Stimulated activated naive CD8-positive, alpha-beta T cell treated with anti-CD3 and anti-CD28 coated beads, Interleukin-15, amount 100 ng/mL, for 72 hours (primary cell): ENCODE measurements around the gene SEC16A.
A peak's percentile ranks its signal among the peaks of the same experiment; 100 is the strongest.

Source experiments
- ATAC-seq: fragments of 150-1000 bp; cut with Tn5 transposase; 2 replicates; pipeline ENCODE4 v1.10.0; 2021; ENCODE audit warnings: mild to moderate bottlenecking, moderate library complexity
- DNase-seq, 2 donors: peaks; one replicate each; pipeline ENCODE4 v3.0.0; 2021 to 2022
- H3K27ac Mint-ChIP-seq, 2 donors: one replicate each; pipeline ENCODE4 v1.8.0; 2022; ENCODE audit warnings: mild to moderate bottlenecking in 2 of 2, mixed read lengths in 2 of 2, moderate library complexity in 2 of 2
- H3K27me3 Mint-ChIP-seq: one replicate; pipeline ENCODE4 v1.8.0; 2022; ENCODE audit warnings: mixed read lengths
- H3K4me1 Mint-ChIP-seq: one replicate; pipeline ENCODE4 v1.8.0; 2022; ENCODE audit warnings: mild to moderate bottlenecking, mixed read lengths
- H3K4me3 Mint-ChIP-seq, 2 donors: one replicate each; pipeline ENCODE4 v1.8.0; 2022; ENCODE audit warnings: mild to moderate bottlenecking in 2 of 2, mixed read lengths in 2 of 2, moderate library complexity in 1 of 2
- H3K9me3 Mint-ChIP-seq, 2 donors: one replicate each; pipeline ENCODE4 v1.8.0; 2022; ENCODE audit warnings: mixed read lengths in 2 of 2

SEC16A gene

DNA sequence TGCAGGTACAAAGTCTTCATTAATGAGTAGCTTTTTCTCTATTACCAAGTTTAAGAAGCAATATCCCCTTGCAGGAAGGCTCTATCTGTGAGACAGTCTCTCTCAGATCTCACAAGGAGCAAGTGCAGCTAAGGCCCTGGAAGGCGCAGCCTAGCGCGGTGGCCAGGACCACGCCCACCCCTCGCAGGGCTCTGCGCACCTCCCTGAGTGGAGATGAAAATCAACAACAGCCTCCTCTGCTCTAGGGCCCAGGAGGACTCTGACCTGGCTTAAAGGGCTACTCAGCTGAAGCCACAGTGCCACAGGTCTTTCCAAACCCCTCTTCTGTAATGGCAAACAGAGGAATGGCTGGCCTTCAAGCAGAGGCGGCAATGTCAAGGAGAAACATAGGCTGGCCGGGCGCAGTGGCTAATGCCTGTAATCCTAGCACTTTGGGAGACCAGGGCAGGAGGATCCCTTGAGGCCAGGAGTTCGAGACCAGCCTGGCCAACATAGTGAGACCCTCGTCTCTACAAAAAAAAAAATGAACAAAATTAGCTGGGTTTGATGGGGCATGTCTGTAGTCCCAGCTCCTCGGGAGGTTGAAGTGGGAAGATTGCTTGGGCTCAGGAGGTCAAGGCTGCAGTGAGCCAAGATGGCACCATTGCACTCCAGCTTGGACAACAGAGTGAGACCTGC lies 11.9 kb downstream of the SEC16A start:
- Mint-ChIP-seq H3K9me3 (no peaks in the 10 kb centered on the region), H3K4me3 (no peak overlapping the region), H3K27ac (peak overlapping the region in 1 of 2 donors; percentile 27), H3K27me3 (no peaks in the 10 kb centered on the region), H3K4me1 (peaks cover 15% of the 10 kb centered on the region)
- no peak for DNase-seq
- no peak for ATAC-seq

DNA sequence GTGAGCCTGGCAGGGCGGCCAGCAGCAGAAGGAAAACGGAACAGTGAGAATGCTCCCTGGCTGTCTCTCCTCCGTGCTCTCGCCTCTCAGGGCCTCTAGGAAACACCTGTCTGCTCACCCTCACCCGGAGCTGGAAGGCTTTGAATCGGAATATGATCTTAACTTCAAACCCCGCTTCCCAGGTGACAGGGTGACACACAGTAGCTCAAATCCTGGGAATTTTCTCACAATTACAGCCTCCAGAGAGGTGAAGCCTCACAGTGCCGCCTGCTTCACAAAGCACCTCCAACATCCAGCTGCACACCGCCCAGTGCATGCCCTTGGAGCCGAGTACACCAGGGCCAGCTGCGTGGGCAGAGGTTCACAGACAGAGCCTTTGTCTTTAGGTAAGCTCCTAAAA lies 12.5 kb downstream of the SEC16A start:
- ATAC-seq (no peak), DNase-seq (no peak)
- peaks cover 15% of the 10 kb centered on the region for H3K4me1 Mint-ChIP-seq
- H3K4me3 Mint-ChIP-seq = no peak overlapping the region
- no peaks in the 10 kb centered on the region for H3K27me3 Mint-ChIP-seq
- no peaks in the 10 kb centered on the region for H3K9me3 Mint-ChIP-seq
- H3K27ac Mint-ChIP-seq = no peak overlapping the region

DNA sequence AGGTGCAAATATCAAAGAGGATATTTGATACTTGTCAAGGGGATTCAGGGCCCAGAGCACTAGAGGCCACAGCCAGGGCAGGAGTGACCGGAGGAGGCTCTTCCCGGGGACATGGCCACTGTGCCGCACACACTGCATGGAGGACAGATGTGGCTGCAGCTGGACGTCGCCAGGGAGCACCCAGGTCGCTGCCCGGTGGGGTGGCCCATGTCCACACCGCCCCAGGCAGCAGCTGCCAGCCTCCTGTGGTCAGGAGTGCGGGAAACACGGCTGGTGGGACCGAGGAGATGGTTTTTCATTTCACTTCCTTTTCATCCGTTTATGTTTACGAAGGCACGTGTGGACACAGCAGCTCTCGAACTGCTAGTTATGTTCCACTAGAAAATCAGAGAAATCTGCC lies 15.1 kb downstream of the SEC16A start:
- DNase-seq (no peak), ATAC-seq (no peak)
- no peaks in the 10 kb centered on the region for H3K9me3 Mint-ChIP-seq
- peaks cover 6% of the 10 kb centered on the region for H3K4me1 Mint-ChIP-seq
- no peak overlapping the region for H3K27ac Mint-ChIP-seq
- H3K27me3 Mint-ChIP-seq = no peaks in the 10 kb centered on the region
- H3K4me3 Mint-ChIP-seq = no peak overlapping the region

DNA sequence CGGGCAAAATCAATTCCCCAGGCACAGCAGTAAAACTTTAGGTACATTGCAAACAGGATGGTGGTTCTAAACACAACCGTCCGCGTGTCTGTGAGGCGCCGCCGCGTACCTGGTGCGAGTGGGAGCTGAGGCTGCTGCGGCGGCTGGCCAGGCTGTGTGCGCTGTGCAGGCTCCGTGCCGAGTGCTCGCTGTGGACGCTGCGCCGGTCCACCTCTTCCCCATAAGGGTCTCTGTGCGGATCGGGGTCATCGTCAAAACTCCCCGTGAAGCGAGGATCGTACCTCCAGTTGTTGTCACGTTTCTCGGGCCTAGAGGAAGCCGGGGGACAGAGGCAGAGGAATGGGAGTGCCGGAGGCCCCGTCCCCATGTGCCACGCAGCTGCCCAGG lies 16.7 kb downstream of the SEC16A start:
- H3K27ac Mint-ChIP-seq = no peak overlapping the region
- ATAC-seq (no peak), DNase-seq (no peak)
- H3K9me3 Mint-ChIP-seq = no peaks in the 10 kb centered on the region
- no peak overlapping the region for H3K4me3 Mint-ChIP-seq
- no peaks in the 10 kb centered on the region for H3K27me3 Mint-ChIP-seq
- peaks cover 6% of the 10 kb centered on the region for H3K4me1 Mint-ChIP-seq

DNA sequence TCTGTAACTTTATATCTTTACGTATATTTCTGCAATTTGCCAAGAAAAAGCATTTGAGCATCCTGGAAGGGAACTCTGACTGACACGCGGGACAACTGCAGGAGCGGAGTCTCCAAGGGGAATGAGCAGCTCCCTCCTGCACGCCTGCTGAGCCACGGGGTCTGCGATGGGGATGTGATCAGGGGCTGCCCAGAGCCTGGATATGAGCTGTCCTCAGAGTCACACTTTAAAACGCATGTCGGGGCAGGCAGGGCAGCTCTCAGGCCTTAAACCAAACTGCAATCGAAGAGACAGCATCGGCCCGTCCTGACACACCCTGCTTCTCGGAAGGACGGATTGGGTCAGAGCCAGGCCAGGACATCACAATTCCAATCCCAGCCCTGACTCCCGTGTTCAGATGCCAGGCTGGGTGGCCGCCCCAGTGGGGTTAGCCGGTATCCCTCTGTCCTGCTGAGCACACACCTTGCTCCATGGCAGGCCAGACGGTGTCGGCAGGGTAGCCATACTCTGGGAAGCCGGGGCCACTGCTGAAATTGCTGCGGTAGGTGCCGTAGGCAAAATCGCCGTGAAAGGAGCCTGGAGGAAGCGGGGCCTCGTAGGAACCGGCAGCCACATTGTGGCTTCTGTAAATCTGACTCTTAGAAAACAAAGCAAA lies 17.2 kb downstream of the SEC16A start:
- no peaks in the 10 kb centered on the region for H3K9me3 Mint-ChIP-seq
- no peak overlapping the region for H3K4me3 Mint-ChIP-seq
- peak overlapping the region in 1 of 2 donors; percentile 34 for H3K27ac Mint-ChIP-seq
- H3K4me1 Mint-ChIP-seq = peaks cover 6% of the 10 kb centered on the region
- no peaks in the 10 kb centered on the region for H3K27me3 Mint-ChIP-seq
- DNase-seq = no peak
- no peak for ATAC-seq

DNA sequence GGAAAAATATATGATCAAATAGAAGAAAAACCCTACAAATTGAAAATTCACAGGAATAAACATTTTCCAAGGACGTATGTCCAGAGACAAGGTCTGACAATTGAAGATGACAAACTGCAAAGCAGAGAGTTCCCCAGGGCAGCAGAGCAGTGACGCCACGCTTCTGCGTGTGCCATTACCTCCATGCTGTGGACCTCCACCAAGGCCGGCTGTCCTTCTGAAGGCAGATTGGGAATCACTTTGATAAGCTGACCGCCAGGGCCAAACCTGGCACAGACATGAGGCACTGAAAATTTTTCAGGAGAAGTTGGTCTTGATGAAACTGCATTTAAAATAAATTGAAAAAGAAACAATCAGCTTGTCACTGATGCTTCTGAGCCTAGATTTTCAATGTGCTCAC lies 18.6 kb downstream of the SEC16A start:
- Mint-ChIP-seq H3K4me1 (peaks cover 6% of the 10 kb centered on the region), H3K27me3 (no peaks in the 10 kb centered on the region), H3K9me3 (no peaks in the 10 kb centered on the region), H3K4me3 (no peak overlapping the region), H3K27ac (peak overlapping the region in 1 of 2 donors; percentile 91)
- no peak for DNase-seq
- no peak for ATAC-seq

DNA sequence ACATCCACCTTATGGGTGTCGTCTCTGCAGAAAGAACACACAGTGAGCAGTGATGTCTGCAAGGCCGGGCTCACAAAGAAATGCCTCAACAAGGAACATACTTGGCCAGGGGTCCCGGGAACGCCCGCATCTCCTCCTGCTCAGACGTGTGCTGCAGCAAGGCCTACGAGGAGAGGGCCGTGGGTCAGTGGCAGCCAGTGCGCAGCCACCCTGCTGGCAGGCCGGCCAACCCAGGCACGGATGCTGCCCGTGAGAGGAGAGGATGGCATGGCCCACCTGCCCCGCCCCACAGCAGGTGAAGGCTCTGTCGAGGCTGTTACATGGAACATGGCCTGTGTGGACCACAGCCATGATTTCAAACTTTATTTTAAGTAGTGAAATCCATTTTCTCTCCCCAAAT lies 19.3 kb downstream of the SEC16A start:
- Mint-ChIP-seq H3K4me3 (no peak overlapping the region), H3K27ac (peak overlapping the region in 1 of 2 donors; percentile 59), H3K27me3 (no peaks in the 10 kb centered on the region), H3K4me1 (peaks cover 6% of the 10 kb centered on the region), H3K9me3 (no peaks in the 10 kb centered on the region)
- DNase-seq (no peak), ATAC-seq (no peak)

DNA sequence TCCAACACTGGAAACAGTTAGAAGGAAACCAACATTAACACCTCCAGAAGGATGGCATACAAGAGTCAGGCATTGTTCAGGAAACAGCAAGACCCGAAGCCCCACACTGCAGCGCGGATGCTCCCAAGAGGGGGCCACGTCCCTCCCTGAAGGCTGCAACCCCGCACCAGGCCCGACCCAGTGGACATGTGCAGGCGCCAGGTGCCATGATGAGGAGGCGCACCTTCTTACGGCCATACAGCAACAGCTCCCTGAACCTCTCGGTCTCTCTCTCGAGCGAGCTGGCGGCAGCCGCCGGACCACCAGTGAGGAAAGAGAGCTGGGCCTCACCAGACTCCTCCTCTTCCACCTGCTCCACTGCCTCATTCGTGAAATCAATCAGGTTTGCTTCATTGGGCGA lies 20.2 kb downstream of the SEC16A start:
- Mint-ChIP-seq H3K4me1 (peaks cover 6% of the 10 kb centered on the region), H3K27me3 (no peaks in the 10 kb centered on the region), H3K4me3 (no peak overlapping the region), H3K9me3 (no peaks in the 10 kb centered on the region), H3K27ac (peak overlapping the region in 1 of 2 donors; percentile 66)
- ATAC-seq = no peak
- DNase-seq = no peak

DNA sequence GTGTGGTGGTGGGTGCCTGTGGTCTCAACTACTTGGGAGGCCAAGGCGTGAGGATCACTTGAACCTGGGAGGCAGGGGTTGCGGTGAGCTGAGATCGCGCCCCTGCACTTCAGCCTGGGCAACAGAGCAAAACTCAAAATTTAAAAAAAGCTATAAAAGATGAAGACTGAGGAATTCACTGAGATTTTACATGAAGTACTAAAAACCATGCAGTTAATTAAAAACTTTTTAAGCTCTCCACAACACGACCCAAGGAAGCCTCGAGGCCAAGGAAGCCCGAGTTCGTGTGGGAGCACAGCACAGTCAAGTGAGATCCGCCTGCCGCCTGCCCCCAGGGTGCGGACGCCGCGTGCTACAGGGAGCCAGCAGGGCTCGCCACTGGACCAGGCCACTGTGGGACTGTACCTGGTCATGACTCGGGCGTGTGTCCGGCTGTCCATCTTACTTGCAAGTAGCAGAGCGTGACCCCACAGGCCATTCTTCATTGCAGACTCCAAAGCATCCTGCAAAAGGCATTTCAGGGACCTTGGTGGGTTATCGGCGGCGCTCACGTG lies 22.0 kb downstream of the SEC16A start:
- ATAC-seq (no peak), DNase-seq (no peak)
- H3K27ac Mint-ChIP-seq = peak overlapping the region in 1 of 2 donors; percentile 27

DNA sequence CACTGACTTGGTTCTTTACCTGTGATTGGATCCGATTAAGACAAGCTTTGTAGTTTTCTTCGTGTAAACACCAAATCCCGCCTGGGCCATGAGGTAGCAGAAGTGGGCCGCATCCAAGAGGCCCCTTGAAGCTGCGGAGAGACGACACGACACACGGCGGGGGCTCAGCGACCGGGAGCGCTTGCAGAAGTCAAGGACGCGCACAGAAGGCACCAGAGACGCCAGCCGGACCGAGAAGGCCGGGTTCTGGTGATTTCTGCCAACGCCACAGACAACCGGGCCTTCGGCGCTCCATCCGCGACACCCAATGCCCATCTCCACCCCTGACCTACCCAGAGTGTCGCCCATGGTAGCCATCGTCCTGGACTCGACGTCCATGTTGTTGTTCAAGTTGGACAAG lies 23.4 kb downstream of the SEC16A start:
- H3K27ac Mint-ChIP-seq = no peak overlapping the region
- no peaks in the 10 kb centered on the region for H3K4me1 Mint-ChIP-seq
- H3K9me3 Mint-ChIP-seq = no peaks in the 10 kb centered on the region
- H3K27me3 Mint-ChIP-seq = no peaks in the 10 kb centered on the region
- no peak overlapping the region for H3K4me3 Mint-ChIP-seq
- ATAC-seq = no peak
- no peak for DNase-seq

More for the DNA sequence above, 22.0 kb downstream of the SEC16A start:
- H3K9me3 Mint-ChIP-seq = no peaks in the 10 kb centered on the region
- H3K4me3 Mint-ChIP-seq = no peak overlapping the region
- peaks cover 6% of the 10 kb centered on the region for H3K4me1 Mint-ChIP-seq
- H3K27me3 Mint-ChIP-seq = no peaks in the 10 kb centered on the region

DNA sequence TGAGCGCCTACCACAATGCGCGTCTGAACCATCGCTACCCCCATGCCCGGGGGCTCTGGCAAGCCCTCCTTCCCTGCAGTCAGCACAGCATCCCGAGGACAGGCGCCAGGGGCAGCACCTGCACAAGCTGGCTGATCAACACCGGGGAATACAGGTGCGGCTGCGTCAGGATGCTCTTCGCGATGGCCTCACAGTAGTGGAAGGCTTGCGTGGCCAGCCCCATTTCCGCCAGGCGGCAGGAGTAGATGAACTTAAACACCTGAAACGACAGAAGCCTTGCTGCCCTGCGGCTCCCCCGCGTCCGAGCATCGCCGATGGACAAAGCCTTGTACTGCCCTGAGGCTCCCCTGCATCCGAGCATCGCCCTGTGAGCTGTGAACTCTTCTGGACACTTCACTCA lies 25.5 kb downstream of the SEC16A start:
- no peak overlapping the region for H3K27ac Mint-ChIP-seq
- no peaks in the 10 kb centered on the region for H3K4me1 Mint-ChIP-seq
- no peaks in the 10 kb centered on the region for H3K27me3 Mint-ChIP-seq

DNA sequence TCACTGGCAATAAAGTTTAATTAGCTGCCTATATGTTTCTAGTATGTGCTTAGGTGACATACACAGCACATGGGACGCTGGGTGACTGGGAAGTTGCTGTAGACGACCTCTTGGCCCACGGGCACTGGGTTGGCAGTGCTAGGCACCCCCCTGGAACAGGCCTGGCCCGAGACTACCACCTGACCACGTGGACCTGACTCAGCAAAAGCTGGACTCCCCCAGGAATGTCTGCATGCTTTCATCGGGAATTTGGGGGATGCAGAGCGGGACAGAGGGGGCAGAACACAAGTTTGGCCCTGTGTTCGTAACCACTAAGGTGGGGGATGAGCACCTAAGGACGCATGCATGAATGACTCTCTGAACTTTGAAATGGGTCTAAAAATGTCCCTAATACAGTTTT lies 26.6 kb downstream of the SEC16A start:
- Mint-ChIP-seq H3K4me1 (no peaks in the 10 kb centered on the region), H3K9me3 (no peaks in the 10 kb centered on the region), H3K27ac (peak overlapping the region in 1 of 2 donors; percentile 42), H3K27me3 (no peaks in the 10 kb centered on the region), H3K4me3 (no peak overlapping the region)
- DNase-seq = no peak
- ATAC-seq = no peak

More for the DNA sequence above, 25.5 kb downstream of the SEC16A start:
- no peak overlapping the region for H3K4me3 Mint-ChIP-seq
- H3K9me3 Mint-ChIP-seq = no peaks in the 10 kb centered on the region
- DNase-seq (no peak), ATAC-seq (no peak)

DNA sequence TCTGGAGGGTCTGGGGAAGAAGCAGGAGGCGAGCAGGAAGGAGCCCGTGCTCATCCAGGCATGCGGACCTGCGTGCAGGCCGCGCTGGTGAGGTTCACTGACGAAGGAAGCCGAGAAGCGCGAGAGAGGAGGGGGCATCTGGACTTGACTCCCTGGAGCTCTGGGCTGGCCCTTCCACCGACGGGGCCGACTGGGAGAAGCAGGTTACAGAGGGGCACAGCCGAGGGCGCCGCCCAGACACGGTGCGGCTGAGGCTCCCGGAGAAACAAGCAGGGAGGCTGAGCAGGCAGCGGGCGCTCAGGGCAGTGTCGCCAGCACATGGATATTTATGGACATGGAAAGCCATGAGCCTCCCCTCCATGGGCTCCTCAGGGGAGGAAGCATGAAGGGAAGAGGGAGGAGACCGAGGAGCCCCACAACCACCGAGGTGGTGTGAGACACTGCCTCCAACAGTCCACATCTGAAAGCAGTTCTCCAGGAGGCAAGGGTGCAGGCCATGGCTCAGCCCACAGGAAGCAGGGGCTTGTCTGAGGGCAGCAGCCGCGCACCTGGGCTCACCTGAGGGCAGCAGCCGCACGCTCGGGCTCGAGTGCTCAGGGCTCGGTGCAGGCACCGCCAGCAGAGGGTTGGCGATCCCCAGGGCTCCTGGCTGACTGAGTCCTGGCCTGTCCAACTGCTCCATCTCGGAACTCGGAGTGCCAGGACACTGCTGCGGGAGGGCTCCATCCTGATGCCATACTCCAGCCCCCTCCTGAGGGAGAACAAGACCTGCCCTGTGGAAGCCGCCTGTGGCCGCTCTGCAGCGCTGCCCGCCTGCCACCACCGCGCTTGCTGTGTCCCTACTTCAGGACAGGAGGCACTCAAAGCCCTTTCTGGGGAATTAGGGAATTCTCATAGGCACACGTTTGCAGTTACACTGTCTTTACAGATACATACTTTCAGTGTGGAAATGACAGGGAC lies 27.5 kb downstream of the SEC16A start:
- no peaks in the 10 kb centered on the region for H3K9me3 Mint-ChIP-seq
- ATAC-seq (no peak), DNase-seq (no peak)
- H3K4me3 Mint-ChIP-seq = no peak overlapping the region
- H3K4me1 Mint-ChIP-seq = no peaks in the 10 kb centered on the region
- H3K27ac Mint-ChIP-seq = peak overlapping the region in 1 of 2 donors; percentile 27
- H3K27me3 Mint-ChIP-seq = no peaks in the 10 kb centered on the region

DNA sequence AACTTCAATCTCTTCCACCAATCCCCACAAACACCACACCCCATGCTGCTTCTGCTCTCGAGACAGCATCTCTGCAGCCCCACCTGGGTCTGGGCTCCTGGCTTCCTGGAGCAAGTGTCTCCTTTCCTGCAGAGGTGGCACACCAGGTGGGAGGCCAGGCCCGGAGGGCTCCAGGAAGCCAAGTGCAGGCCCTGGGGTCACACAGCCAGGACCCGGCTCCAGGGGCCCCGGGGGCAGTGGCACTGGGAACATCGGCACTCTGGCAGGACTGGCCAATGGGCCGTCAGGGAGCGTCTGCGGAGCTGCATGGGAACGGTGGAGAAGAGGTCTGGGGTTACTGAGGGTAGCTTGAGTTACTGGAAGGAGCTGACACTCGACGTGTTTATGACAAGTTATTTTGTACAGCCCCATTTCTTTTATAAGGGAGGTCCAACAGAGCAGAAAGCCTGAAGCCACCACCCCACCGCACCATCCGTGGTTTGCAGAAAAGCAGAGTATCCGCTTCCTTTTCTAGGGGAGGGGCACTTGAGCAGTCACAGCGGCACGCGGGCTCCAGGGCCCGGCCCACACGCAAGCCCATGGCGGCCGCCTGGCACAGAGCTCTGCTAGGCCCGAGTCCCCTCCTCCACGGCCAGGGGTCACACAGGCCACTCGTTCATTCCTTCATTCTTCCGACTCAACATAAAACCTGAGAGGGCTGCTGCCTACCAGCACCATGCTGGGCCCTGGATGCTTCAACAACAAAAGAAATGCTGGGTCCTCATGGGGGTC lies 28.6 kb downstream of the SEC16A start:
- Mint-ChIP-seq H3K4me1 (no peaks in the 10 kb centered on the region), H3K4me3 (no peak overlapping the region), H3K27ac (no peak overlapping the region), H3K27me3 (no peaks in the 10 kb centered on the region), H3K9me3 (no peaks in the 10 kb centered on the region)
- DNase-seq (no peak), ATAC-seq (no peak)

DNA sequence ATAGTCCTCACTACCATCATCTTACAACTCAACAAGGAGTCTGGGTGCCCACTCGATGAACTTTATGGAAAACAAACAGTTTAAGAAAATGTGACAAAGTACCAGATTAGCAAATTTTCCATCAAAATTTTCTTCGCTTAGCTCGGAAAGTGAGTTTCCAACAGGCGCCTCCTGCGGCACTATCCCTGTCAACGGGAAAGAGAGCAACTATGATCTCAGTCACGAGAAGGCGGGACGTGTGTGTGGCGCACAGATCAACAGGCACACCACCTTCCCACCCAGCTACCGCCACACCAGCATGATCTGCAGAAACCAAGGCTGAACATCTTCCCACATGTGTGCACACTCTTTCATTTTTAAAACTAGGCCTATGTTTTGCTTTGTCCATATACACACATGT lies 29.5 kb downstream of the SEC16A start:
- H3K27ac Mint-ChIP-seq = no peak overlapping the region
- H3K4me3 Mint-ChIP-seq = no peak overlapping the region
- no peaks in the 10 kb centered on the region for H3K9me3 Mint-ChIP-seq
- ATAC-seq (no peak), DNase-seq (no peak)
- H3K27me3 Mint-ChIP-seq = no peaks in the 10 kb centered on the region
- H3K4me1 Mint-ChIP-seq = no peaks in the 10 kb centered on the region
